Endothelial cell (in vitro differentiated cells): ENCODE measurements around the gene SHISA6. TPM values are rescaled to one million over a fixed set of nuclear protein-coding genes. Genes with fewer than 3 reads are reported as not detected.

Source experiments
- DNase-seq: peaks from one replicate; pipeline ENCODE4 v3.0.0; 2021; ENCODE audit warnings: low spot score
- H3K27ac Mint-ChIP-seq: one replicate; pipeline ENCODE4 v1.8.0; 2021; ENCODE audit warnings: mixed read lengths, inconsistent platforms; ENCODE audit not compliant: unreplicated experiment
- H3K27me3 Mint-ChIP-seq: one replicate; pipeline ENCODE4 v1.8.0; 2021; ENCODE audit warnings: mild to moderate bottlenecking, moderate library complexity, mixed read lengths, inconsistent platforms; ENCODE audit not compliant: unreplicated experiment
- H3K36me3 Mint-ChIP-seq: one replicate; pipeline ENCODE4 v1.8.0; 2021; ENCODE audit warnings: mild to moderate bottlenecking, low read depth, mixed read lengths, inconsistent platforms; ENCODE audit not compliant: unreplicated experiment
- H3K4me1 Mint-ChIP-seq: one replicate; pipeline ENCODE4 v1.8.0; 2021; ENCODE audit warnings: mild to moderate bottlenecking, mixed read lengths, inconsistent platforms; ENCODE audit not compliant: unreplicated experiment
- H3K4me3 Mint-ChIP-seq: one replicate; pipeline ENCODE4 v1.8.0; 2021; ENCODE audit warnings: mild to moderate bottlenecking, mixed read lengths, inconsistent platforms; ENCODE audit not compliant: unreplicated experiment
- H3K9me3 Mint-ChIP-seq: one replicate; pipeline ENCODE4 v1.8.0; 2021; ENCODE audit warnings: mixed read lengths, inconsistent platforms; ENCODE audit not compliant: unreplicated experiment
- total RNA-seq: library from RNA; stranded (reverse); fragmentation: NEBNext Ultra II Directional; extraction: Animal tissue kit (Norgen Biotek cat#: 25700); gene quantifications from one replicate; pipeline ENCODE4 v1.2.1, GENCODE V29; 2021; ENCODE audit not compliant: unreplicated experiment
- TF ChIP-seq, protein P1 (sequence below): fragments of 200-600 bp; sonication (generic); IDR thresholded peaks from one replicate; pipeline ENCODE4 v1.5.0; 2021; ENCODE audit warnings: antibody characterized with exemption; ENCODE audit not compliant: unreplicated experiment

Gene SHISA6
- total RNA-seq, 1 donor from 2014 or later: not detected

- H3K9me3 Mint-ChIP-seq: peaks cover 43% of the 10 kb centered on the region
- no peak overlapping the region for H3K27ac Mint-ChIP-seq
- H3K4me3 Mint-ChIP-seq: no peak overlapping the region
- TF ChIP-seq, protein P1, sequence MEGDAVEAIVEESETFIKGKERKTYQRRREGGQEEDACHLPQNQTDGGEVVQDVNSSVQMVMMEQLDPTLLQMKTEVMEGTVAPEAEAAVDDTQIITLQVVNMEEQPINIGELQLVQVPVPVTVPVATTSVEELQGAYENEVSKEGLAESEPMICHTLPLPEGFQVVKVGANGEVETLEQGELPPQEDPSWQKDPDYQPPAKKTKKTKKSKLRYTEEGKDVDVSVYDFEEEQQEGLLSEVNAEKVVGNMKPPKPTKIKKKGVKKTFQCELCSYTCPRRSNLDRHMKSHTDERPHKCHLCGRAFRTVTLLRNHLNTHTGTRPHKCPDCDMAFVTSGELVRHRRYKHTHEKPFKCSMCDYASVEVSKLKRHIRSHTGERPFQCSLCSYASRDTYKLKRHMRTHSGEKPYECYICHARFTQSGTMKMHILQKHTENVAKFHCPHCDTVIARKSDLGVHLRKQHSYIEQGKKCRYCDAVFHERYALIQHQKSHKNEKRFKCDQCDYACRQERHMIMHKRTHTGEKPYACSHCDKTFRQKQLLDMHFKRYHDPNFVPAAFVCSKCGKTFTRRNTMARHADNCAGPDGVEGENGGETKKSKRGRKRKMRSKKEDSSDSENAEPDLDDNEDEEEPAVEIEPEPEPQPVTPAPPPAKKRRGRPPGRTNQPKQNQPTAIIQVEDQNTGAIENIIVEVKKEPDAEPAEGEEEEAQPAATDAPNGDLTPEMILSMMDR: no peak
- no peak for DNase-seq
- H3K36me3 Mint-ChIP-seq: peaks cover 18% of the 10 kb centered on the region
- no peaks in the 10 kb centered on the region for H3K4me1 Mint-ChIP-seq
- peaks cover 4% of the 10 kb centered on the region for H3K27me3 Mint-ChIP-seq
These were observed 244.5 kb downstream of the SHISA6 start for GRCh38 chr17:11485336-11486100.

DNA sequence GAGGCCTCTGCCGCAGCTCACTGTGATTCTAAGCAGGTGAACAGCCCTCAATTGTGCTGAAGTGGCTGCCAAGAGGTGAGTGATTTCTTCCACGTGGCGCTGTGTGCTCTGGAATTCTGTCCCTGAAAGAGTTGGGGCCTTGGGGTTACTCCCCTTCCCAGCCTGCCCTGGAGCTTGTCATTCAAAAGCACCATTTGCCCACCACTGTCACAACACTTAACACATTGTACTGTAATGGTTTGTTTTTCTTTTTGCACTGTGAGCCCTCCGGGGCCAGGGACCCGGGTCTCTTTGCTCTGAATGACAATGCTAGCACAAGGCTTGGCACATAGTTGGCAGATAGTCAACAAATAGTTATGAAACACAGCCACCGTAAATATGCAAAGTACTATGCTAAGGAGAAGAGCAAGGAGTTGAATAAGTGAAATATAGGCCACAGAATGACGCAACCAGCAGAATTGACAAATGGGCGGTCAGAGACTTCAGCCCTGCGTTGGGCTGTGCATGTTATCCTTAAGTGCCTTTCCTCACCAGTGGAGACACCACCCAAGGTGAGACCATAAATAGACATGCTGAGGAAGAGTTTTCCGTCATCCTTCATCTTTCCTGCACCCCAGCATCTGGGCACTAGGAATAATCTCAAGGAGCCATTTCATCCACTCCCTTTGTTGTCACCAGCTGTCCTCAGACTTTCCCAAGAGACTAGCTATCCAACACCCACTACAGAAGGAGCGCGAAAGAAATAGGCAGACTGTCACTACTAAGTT is 245.3 kb downstream of the SHISA6 start:
- TF ChIP-seq, protein P1: no peak
- Mint-ChIP-seq H3K36me3 (peaks cover 22% of the 10 kb centered on the region), H3K27ac (no peak overlapping the region)

GRCh38 chr17:11486868-11487310 is 245.9 kb downstream of the SHISA6 start:
- peaks cover 4% of the 10 kb centered on the region for H3K27me3 Mint-ChIP-seq
- H3K27ac Mint-ChIP-seq: no peak overlapping the region
- peaks cover 50% of the 10 kb centered on the region for H3K9me3 Mint-ChIP-seq
- peaks cover 22% of the 10 kb centered on the region for H3K36me3 Mint-ChIP-seq
- H3K4me3 Mint-ChIP-seq: no peak overlapping the region
- no peaks in the 10 kb centered on the region for H3K4me1 Mint-ChIP-seq
- no peak for DNase-seq
- TF ChIP-seq, protein P1: no peak

More for the DNA sequence above, 245.3 kb downstream of the SHISA6 start:
- Mint-ChIP-seq H3K9me3 (peaks cover 48% of the 10 kb centered on the region), H3K4me3 (no peak overlapping the region), H3K27me3 (peaks cover 4% of the 10 kb centered on the region), H3K4me1 (no peaks in the 10 kb centered on the region)
- no peak for DNase-seq

DNA sequence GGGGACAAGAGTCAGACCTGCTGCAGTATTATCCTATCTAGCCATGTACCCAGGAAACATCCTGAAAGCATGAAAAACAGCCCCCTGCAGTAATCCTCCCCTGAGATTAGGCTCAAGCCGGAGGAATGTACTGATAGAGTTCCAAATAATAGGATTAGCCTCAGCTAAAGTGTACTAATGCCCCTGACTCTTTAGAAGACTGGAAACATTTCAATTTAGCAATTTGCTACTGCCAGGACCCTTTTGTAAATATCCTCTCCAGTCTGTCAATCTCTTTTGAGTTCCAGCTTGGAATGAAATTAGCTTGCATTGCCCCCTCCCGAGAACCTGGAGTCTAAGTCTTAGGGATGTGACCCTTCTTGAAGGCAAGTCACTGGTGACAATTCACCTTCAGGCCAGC is 246.5 kb downstream of the SHISA6 start:
- H3K27ac Mint-ChIP-seq: no peak overlapping the region
- H3K36me3 Mint-ChIP-seq: peaks cover 20% of the 10 kb centered on the region
- peaks cover 4% of the 10 kb centered on the region for H3K27me3 Mint-ChIP-seq
- TF ChIP-seq, protein P1: no peak
- H3K4me1 Mint-ChIP-seq: no peaks in the 10 kb centered on the region
- no peak overlapping the region for H3K4me3 Mint-ChIP-seq
- H3K9me3 Mint-ChIP-seq: peaks cover 50% of the 10 kb centered on the region
- DNase-seq: no peak

- Mint-ChIP-seq H3K9me3 (peaks cover 51% of the 10 kb centered on the region), H3K4me1 (no peaks in the 10 kb centered on the region), H3K27me3 (peaks cover 4% of the 10 kb centered on the region), H3K4me3 (no peak overlapping the region), H3K27ac (no peak overlapping the region), H3K36me3 (peaks cover 21% of the 10 kb centered on the region)
- no peak for DNase-seq
- TF ChIP-seq, protein P1: no peak
These were observed 247.4 kb downstream of the SHISA6 start for GRCh38 chr17:11488407-11488806.
